ENCODE data around the gene EPB42. TPM values are rescaled to one million over a fixed set of nuclear protein-coding genes. Genes with fewer than 3 reads are reported as not detected.
A peak's percentile ranks its signal among the peaks of the same experiment; 100 is the strongest.

Gene EPB42
- total RNA-seq, 1 donor from 2014 or later: not detected

GRCh38 chr15:43219929-43220928 lies 589 bp downstream of the EPB42 start:
- Histone ChIP-seq H3K4me3 (ENCODE audit: low read depth, low read length) (no peak overlapping the region), H3K27me3 (ENCODE audit: control insufficient read depth, insufficient read depth, low read length) (no peaks in the 10 kb centered on the region), H3K36me3 (ENCODE audit: control insufficient read depth, insufficient read depth, low read length) (no peaks in the 10 kb centered on the region)
- no peak for FAIRE-seq
- DNase-seq (ENCODE audit: low read depth): no peak
- no peak for TF ChIP-seq CTCF (IDR thresholded peaks at IDR 0.05; ENCODE audit: insufficient read depth, low read length, severe bottlenecking)

- Histone ChIP-seq H3K36me3 (ENCODE audit: control insufficient read depth, insufficient read depth, low read length) (no peaks in the 10 kb centered on the region), H3K27me3 (ENCODE audit: control insufficient read depth, insufficient read depth, low read length) (no peaks in the 10 kb centered on the region), H3K4me3 (ENCODE audit: low read depth, low read length) (no peak overlapping the region)
- peak; percentile 58 for TF ChIP-seq CTCF (IDR thresholded peaks at IDR 0.05; ENCODE audit: insufficient read depth, low read length, severe bottlenecking)
- FAIRE-seq (no peak), DNase-seq (ENCODE audit: low read depth) (peak; percentile 88)
Measured at GRCh38 chr15:43218908-43219706, 1.7 kb downstream of the EPB42 start.

- FAIRE-seq: no peak
- TF ChIP-seq CTCF (IDR thresholded peaks at IDR 0.05; ENCODE audit: insufficient read depth, low read length, severe bottlenecking): no peak
- no peaks in the 10 kb centered on the region for H3K27me3 ChIP-seq (ENCODE audit: control insufficient read depth, insufficient read depth, low read length)
- no peaks in the 10 kb centered on the region for H3K36me3 ChIP-seq (ENCODE audit: control insufficient read depth, insufficient read depth, low read length)
- peak; percentile 74 for DNase-seq (ENCODE audit: low read depth)
- H3K4me3 ChIP-seq (ENCODE audit: low read depth, low read length): no peak overlapping the region
Measured at GRCh38 chr15:43215961-43216360, 4.9 kb downstream of the EPB42 start.

GRCh38 chr15:43214592-43215295 lies 6.1 kb downstream of the EPB42 start:
- DNase-seq (ENCODE audit: low read depth) (no peak), FAIRE-seq (no peak)
- Histone ChIP-seq H3K36me3 (ENCODE audit: control insufficient read depth, insufficient read depth, low read length) (no peaks in the 10 kb centered on the region), H3K4me3 (ENCODE audit: low read depth, low read length) (no peak overlapping the region), H3K27me3 (ENCODE audit: control insufficient read depth, insufficient read depth, low read length) (no peaks in the 10 kb centered on the region)
- TF ChIP-seq CTCF (IDR thresholded peaks at IDR 0.05; ENCODE audit: insufficient read depth, low read length, severe bottlenecking): no peak

GRCh38 chr15:43214169-43214568 lies 6.6 kb downstream of the EPB42 start:
- Histone ChIP-seq H3K4me3 (ENCODE audit: low read depth, low read length) (no peak overlapping the region), H3K36me3 (ENCODE audit: control insufficient read depth, insufficient read depth, low read length) (no peaks in the 10 kb centered on the region), H3K27me3 (ENCODE audit: control insufficient read depth, insufficient read depth, low read length) (no peaks in the 10 kb centered on the region)
- DNase-seq (ENCODE audit: low read depth) (no peak), FAIRE-seq (no peak)
- TF ChIP-seq CTCF (IDR thresholded peaks at IDR 0.05; ENCODE audit: insufficient read depth, low read length, severe bottlenecking): no peak

Measured in bronchial epithelial cell (primary cell).